GM20000 (cell line): ENCODE results near the gene ATP6V0E1.

Source experiments
- DNase-seq: peaks from one replicate; pipeline ENCODE4 v3.0.0; 2012; ENCODE audit warnings: low spot score
- CTCF ChIP-seq: IDR thresholded peaks from 2 replicates; pipeline ENCODE4 v1.5.1; 2012; ENCODE audit warnings: mild to moderate bottlenecking, control low read depth; ENCODE audit errors: extremely low read depth, missing control alignments

The ATP6V0E1 gene

GRCh38 chr5:172988276-172988675, 4.7 kb downstream of the ATP6V0E1 start:
- DNase-seq, result no peak

GRCh38 chr5:172990776-172991175, 7.2 kb downstream of the ATP6V0E1 start:
- no peak for TF ChIP-seq CTCF
- no peak for DNase-seq

More at GRCh38 chr5:172988276-172988675, 4.7 kb downstream of the ATP6V0E1 start:
- no peak for TF ChIP-seq CTCF

GRCh38 chr5:172994405-172994804, 10.8 kb downstream of the ATP6V0E1 start:
- DNase-seq, result no peak
- TF ChIP-seq CTCF, result no peak

- TF ChIP-seq CTCF, result no peak
- no peak for DNase-seq
These were observed 15.9 kb downstream of the ATP6V0E1 start for GRCh38 chr5:172999372-172999973.

GRCh38 chr5:172999974-173000373, 16.4 kb downstream of the ATP6V0E1 start:
- TF ChIP-seq CTCF, result no peak
- DNase-seq, result no peak

GRCh38 chr5:173001229-173001841, 17.8 kb downstream of the ATP6V0E1 start:
- no peak for DNase-seq
- TF ChIP-seq CTCF, result no peak

- no peak for DNase-seq
These were observed 19.8 kb downstream of the ATP6V0E1 start for GRCh38 chr5:173003360-173003759.

More at GRCh38 chr5:173003360-173003759, 19.8 kb downstream of the ATP6V0E1 start:
- no peak for TF ChIP-seq CTCF
